HCT116 (cell line): ENCODE measurements around the gene AP5Z1.

Experiments
- ATF3 ChIP-seq: IDR thresholded peaks from 2 replicates; pipeline ENCODE4 v1.6.1; 2012
- CTCF ChIP-seq, 3 experiments: fragments of 200-600 bp in 1 of 3; sonication (generic) in 1 of 3; IDR thresholded peaks in 2 of 3; conservative IDR thresholded peaks in 1 of 3; 2 replicates each; pipeline ENCODE4 v1.5.1; 2012 to 2017; ENCODE audit warnings: low read depth in 2 of 3, low read length in 2 of 3, antibody characterized with exemption in 1 of 3, borderline replicate concordance in 1 of 3, control low read depth in 1 of 3, mild to moderate bottlenecking in 1 of 3, mixed read lengths in 1 of 3, mixed run types in 1 of 3, moderate library complexity in 1 of 3; ENCODE audit not compliant: insufficient read depth in 1 of 3
- EGR1 ChIP-seq: IDR thresholded peaks from 2 replicates; pipeline ENCODE4 v1.6.1; 2012; ENCODE audit warnings: low read depth
- EZH2 ChIP-seq: fragments of 200-600 bp; sonication (generic); IDR thresholded peaks from 2 replicates; pipeline ENCODE4 v1.6.1; 2017; ENCODE audit warnings: antibody characterized with exemption, mixed run types
- EZH2phosphoT487 ChIP-seq: fragments of 200-600 bp; IDR thresholded peaks from 2 replicates; pipeline ENCODE4 v1.6.1; 2018; ENCODE audit warnings: antibody characterized with exemption, borderline replicate concordance
- POLR2A ChIP-seq: IDR thresholded peaks from 2 replicates; pipeline ENCODE4 v1.7.0; 2011; ENCODE audit warnings: borderline replicate concordance; ENCODE audit not compliant: insufficient read depth, insufficient read length; ENCODE audit errors: extremely low read depth
- POLR2AphosphoS5 ChIP-seq: IDR thresholded peaks from 2 replicates; pipeline ENCODE4 v1.6.1; 2011; ENCODE audit warnings: mild to moderate bottlenecking, low read depth, low read length, moderate library complexity
- REST ChIP-seq: IDR thresholded peaks from 2 replicates; pipeline ENCODE4 v1.6.1; 2012; ENCODE audit warnings: low read depth
- SIN3A ChIP-seq: IDR thresholded peaks from 2 replicates; pipeline ENCODE4 v1.6.1; 2012; ENCODE audit warnings: low read depth
- ZBTB33 ChIP-seq: IDR thresholded peaks from 2 replicates; pipeline ENCODE4 v1.6.1; 2011; ENCODE audit warnings: mild to moderate bottlenecking, low read length, moderate library complexity; ENCODE audit not compliant: insufficient replicate concordance; ENCODE audit errors: extremely low read depth
- ZNF274 ChIP-seq: fragments of 200-500 bp; sonication (Bioruptor generic); IDR thresholded peaks from 2 replicates; pipeline ENCODE4 v1.6.1; 2014; ENCODE audit warnings: mild to moderate bottlenecking, low read depth, low read length, inconsistent platforms

- no peak for TF ChIP-seq EGR1
- no peak for TF ChIP-seq EZH2phosphoT487
- peak; percentile 85 for TF ChIP-seq POLR2AphosphoS5
- TF ChIP-seq ATF3 = no peak; the same call in 1 of the 2 replicates
- no peak for TF ChIP-seq ZBTB33
- no peak for TF ChIP-seq REST
- no peak for TF ChIP-seq CTCF (IDR thresholded peaks at IDR 0.05 in 2 of 3, conservative IDR thresholded peaks at IDR 0.05 in 1 of 3; ENCODE audit: borderline replicate concordance in 1 of 3, insufficient read depth in 1 of 3, low read depth in 2 of 3, low read length in 2 of 3)
- no peak for TF ChIP-seq ZNF274
- no peak for TF ChIP-seq EZH2
- TF ChIP-seq SIN3A = peak; percentile 99
- TF ChIP-seq POLR2A = peak; percentile 62
Observed at GRCh38 chr7:4775250-4775847, at the start of gene AP5Z1.
